Immature natural killer cell (primary cell): ENCODE data around the gene WDR1. TPM values are rescaled to one million over a fixed set of nuclear protein-coding genes. Genes with fewer than 3 reads are reported as not detected.

Experiments used
- DNase-seq, 3 donors: peaks; one replicate each; pipeline ENCODE4 v3.0.0; 2022; ENCODE audit warnings: mixed read lengths in 1 of 3
- H3K27ac Mint-ChIP-seq, 6 donors: one replicate each; pipeline ENCODE4 v1.8.0; 2020; ENCODE audit warnings: mixed read lengths in 6 of 6, mild to moderate bottlenecking in 5 of 6, inconsistent platforms in 4 of 6, moderate library complexity in 3 of 6
- H3K27me3 Mint-ChIP-seq, 3 donors: one replicate each; pipeline ENCODE4 v1.8.0; 2020 to 2021; ENCODE audit warnings: low read depth in 3 of 3, mild to moderate bottlenecking in 3 of 3, mixed read lengths in 3 of 3, moderate library complexity in 3 of 3, inconsistent platforms in 1 of 3
- H3K36me3 Mint-ChIP-seq, 3 donors: one replicate each; pipeline ENCODE4 v1.8.0; 2020; ENCODE audit warnings: mixed read lengths in 3 of 3, inconsistent platforms in 2 of 3, mild to moderate bottlenecking in 2 of 3
- H3K4me1 Mint-ChIP-seq, 2 donors: one replicate each; pipeline ENCODE4 v1.8.0; 2020; ENCODE audit warnings: inconsistent platforms in 2 of 2, mild to moderate bottlenecking in 2 of 2, mixed read lengths in 2 of 2, moderate library complexity in 1 of 2
- H3K4me3 Mint-ChIP-seq, 5 donors: one replicate each; pipeline ENCODE4 v1.8.0; 2020; ENCODE audit warnings: mild to moderate bottlenecking in 5 of 5, mixed read lengths in 5 of 5, inconsistent platforms in 3 of 5, moderate library complexity in 3 of 5
- H3K9me3 Mint-ChIP-seq, 6 donors: one replicate each; pipeline ENCODE4 v1.8.0; 2020; ENCODE audit warnings: mild to moderate bottlenecking in 6 of 6, mixed read lengths in 6 of 6, inconsistent platforms in 4 of 6, moderate library complexity in 3 of 6
- polyA plus RNA-seq, 3 donors: library from polyadenylated mRNA; unstranded; fragments of 300-500 nt; fragmentation: Illumina TruSeq; gene quantifications; one replicate each; pipeline ENCODE4 v1.2.3, GENCODE V29; 2021

Gene WDR1
- polyA plus RNA-seq, 3 donors from 2014 or later, result 339 to 509 (median 401) TPM

DNA sequence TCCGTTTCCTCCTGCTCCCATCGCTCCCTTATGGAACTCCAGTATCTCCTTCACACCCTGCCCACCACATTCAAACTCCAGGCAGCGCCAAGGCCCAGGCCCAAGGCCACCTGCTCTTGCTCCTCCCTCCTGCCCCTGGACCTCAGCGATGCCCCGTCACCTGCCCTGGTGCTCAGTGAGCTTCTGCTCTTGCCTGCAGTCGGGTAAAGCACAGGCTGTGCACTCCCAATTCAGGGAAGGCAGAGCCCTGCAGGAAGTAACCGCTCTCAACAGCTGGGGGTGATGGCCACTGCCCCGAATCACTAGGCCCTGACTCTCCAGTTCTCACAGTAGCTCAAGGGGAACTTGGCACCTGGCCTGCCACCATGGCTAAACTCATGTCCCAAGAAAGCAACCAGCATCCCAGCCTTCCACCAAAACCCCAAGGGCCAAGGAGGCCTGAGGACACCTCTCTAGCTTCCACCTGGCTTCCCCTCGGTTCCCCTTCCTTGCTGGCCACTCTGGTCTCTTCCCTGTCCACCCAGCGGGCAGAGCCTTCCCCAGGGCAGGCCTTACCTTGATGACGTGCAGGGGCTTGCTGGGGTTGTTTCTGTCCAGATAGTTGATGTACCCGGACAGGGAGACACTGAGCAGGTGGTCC is 29.3 kb downstream of the WDR1 start:
- no peak for DNase-seq
- Mint-ChIP-seq H3K36me3 (peaks cover 4 to 50% (median 6%) of the 10 kb centered on the region in 3 donors), H3K4me1 (peaks cover 27 to 44% of the 10 kb centered on the region in 2 donors)

DNA sequence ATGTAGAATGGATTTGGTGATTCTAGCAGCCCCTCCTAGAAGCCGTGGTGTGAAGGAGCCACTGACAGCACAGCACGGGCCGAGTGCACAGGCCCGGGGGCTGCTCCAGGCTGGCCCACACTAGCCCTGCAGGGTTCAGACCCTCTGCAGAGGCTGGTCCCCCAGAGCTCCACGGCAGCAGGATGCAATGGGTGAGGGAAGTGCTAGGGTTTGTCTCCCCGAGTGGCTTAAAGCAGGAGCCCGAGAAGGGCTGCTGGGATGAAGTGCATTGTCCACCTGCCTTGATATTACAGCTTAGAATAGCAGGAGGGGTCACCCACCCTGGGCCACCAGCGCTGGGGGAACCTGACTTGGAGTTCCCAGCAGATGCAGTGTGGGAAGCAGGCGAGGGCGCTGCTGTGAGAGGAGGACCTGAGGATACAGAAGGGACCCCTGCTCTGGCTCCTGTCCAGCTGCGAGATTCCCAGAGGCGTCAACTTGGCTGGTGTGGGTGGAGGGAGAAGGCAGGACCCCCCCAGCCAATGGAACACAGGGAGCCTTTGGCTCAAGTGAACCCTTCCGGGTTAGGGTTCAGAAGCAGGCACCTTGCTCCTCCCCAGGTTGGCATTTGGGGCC is 30.0 kb downstream of the WDR1 start:
- Mint-ChIP-seq H3K27me3 (peaks cover 1 to 5% (median 2%) of the 10 kb centered on the region in 3 donors), H3K36me3 (peaks cover 6 to 52% (median 8%) of the 10 kb centered on the region in 3 donors), H3K4me1 (peaks cover 20 to 41% of the 10 kb centered on the region in 2 donors), H3K27ac (peak overlapping the region in 3 of 6 donors; percentile 12 to 67 (median 17)), H3K9me3 (no peaks in the 10 kb centered on the region), H3K4me3 (no peak overlapping the region)
- DNase-seq, result no peak

More for the DNA sequence above, 29.3 kb downstream of the WDR1 start:
- Mint-ChIP-seq H3K4me3 (no peak overlapping the region), H3K27me3 (peaks cover 1 to 5% (median 2%) of the 10 kb centered on the region in 3 donors), H3K27ac (peak overlapping the region in 2 of 6 donors; percentile 20 to 40), H3K9me3 (no peaks in the 10 kb centered on the region)

DNA sequence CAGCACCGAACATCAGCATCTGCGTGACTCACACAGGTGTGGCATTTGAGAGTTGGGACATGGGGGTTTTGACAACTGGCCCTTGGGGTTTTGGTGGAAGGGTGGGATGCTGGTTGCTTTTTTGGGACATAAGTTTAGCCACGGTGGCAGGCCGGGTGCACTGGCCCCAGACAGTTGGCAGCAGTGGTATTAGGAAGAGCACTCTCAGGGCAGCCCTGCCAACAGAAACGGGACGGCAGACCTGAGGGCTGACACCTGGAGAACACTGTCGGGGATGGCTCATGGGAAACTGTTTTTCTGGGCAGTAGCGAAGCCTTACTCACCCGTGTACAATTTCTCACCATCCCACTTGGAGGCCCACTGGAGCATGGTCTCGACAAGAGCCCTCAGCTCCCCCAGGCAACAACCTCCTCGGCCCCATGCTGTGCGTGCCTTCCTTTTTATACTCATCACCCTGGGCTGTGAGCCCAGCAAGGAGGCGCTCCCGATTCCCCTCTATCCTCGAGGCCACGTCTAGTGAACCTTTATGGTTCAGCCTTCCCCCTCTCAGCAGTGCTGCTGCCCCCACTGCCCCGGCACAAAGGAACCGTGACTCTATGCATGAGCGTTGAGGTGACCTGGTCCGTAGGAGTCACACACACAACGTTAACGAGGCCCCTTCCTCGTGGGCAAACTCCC is 30.6 kb downstream of the WDR1 start:
- Mint-ChIP-seq H3K36me3 (peaks cover 7 to 57% (median 11%) of the 10 kb centered on the region in 3 donors), H3K27ac (peak overlapping the region in 3 of 6 donors; percentile 12 to 67 (median 21))

DNA sequence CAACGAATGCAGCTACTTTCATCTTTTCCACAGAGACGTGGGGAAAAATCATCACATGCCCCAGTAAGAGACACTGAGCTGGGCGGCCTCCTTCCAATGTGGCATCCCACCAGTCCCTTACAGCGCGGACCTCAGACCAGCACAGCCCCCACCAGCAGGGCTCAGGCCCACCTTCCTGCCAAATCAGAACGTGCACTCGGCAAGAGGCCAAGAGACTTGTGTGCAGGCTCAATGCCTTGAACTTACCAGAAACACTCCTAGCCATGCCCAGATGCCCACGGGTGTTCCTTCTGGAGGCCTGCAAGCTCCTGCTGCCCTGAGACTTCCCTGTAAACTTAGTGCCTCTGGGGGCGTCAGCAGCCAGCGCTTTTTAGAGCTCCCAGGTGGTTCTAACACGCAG is 31.2 kb downstream of the WDR1 start:
- H3K27me3 Mint-ChIP-seq, result peaks cover 4 to 5% (median 4%) of the 10 kb centered on the region in 3 donors
- peaks cover 8 to 58% (median 11%) of the 10 kb centered on the region in 3 donors for H3K36me3 Mint-ChIP-seq
- no peaks in the 10 kb centered on the region for H3K9me3 Mint-ChIP-seq
- no peak overlapping the region for H3K4me3 Mint-ChIP-seq
- peaks cover 11 to 30% of the 10 kb centered on the region in 2 donors for H3K4me1 Mint-ChIP-seq
- DNase-seq, result no peak
- H3K27ac Mint-ChIP-seq, result no peak overlapping the region

More for the DNA sequence above, 30.6 kb downstream of the WDR1 start:
- Mint-ChIP-seq H3K27me3 (peaks cover 1 to 5% (median 2%) of the 10 kb centered on the region in 3 donors), H3K9me3 (no peaks in the 10 kb centered on the region), H3K4me3 (no peak overlapping the region), H3K4me1 (peaks cover 16 to 35% of the 10 kb centered on the region in 2 donors)
- no peak for DNase-seq

DNA sequence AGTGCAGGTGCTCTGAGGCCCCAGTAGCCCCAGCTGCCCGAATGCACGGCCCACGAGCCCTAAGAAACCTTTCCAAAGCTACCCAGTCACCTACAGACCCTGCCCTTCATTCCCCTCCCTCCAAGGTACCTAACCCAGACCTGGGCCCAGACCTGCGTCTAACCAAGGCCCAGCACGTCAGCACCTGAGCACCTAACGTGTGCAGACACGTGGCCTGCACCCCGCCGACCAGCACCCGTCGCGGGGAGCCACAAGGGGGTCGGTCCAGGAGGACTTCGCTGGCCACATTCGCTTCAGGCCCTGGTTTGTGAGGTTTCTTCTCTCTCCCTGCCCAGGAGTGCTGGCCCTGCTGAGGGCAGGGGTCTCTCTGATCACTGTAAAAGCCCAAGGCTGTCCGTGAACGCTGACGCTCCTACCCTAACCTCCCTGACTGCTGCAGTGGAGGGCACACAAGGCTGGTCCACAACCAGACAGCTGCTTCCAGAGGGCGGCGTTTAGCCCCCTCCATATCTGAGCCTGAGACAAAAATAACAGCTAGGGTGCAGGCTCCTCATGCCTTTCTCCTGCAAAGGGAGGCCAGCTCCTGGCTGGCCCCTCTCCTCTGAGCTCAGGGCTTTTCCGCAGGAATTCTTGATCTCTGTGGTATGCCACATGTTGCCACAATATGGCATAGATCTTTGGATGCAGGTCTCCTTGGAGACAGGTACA is 31.8 kb downstream of the WDR1 start:
- peaks cover 8 to 55% (median 11%) of the 10 kb centered on the region in 3 donors for H3K36me3 Mint-ChIP-seq
- no peak overlapping the region for H3K4me3 Mint-ChIP-seq

DNA sequence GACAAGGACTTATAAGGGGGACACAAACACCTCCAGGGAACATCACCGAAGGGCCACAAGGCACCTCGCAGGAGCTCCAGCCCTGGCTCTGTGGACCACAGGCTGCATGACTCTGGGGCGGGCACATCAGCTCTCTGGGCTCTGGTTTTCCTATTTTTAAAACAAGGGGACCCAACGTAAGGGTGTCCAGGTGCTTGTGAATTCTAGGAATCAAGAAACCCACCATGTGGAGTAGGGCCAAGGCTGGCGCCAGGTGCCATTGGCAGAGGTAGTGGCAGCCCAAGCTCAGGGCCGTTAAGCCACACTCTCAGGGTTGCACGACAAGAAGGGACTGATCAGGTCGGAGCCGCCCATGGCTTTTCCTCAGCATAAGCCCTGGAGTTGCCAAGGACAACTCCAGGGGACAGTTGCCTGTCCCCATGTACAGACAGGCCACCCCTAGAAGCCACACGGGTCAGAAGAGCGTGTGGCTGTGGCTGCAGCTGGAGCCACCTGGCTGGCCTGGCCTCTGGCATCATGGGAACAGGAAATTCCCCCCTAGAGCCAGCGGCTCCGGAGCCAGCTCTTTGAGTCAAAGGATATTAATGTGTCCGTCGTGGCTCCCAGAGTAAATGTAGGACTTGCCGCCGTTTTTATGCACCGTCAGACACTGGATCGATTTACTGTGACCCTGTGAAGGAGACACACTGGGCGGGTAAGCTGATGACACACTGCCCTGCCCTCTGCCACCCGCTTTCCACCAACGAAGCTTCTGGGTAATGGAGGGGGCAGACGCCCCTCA is 32.5 kb downstream of the WDR1 start:
- Mint-ChIP-seq H3K4me1 (peaks cover 10 to 25% of the 10 kb centered on the region in 2 donors), H3K27me3 (peaks cover 4 to 5% (median 4%) of the 10 kb centered on the region in 3 donors), H3K27ac (peak overlapping the region in 1 of 6 donors; percentile 35), H3K9me3 (no peaks in the 10 kb centered on the region), H3K4me3 (no peak overlapping the region), H3K36me3 (peaks cover 8 to 55% (median 11%) of the 10 kb centered on the region in 3 donors)
- DNase-seq, result no peak

More for the DNA sequence above, 31.8 kb downstream of the WDR1 start:
- DNase-seq, result no peak
- Mint-ChIP-seq H3K9me3 (no peaks in the 10 kb centered on the region), H3K27me3 (peaks cover 4 to 5% (median 4%) of the 10 kb centered on the region in 3 donors), H3K27ac (no peak overlapping the region), H3K4me1 (peaks cover 8 to 25% of the 10 kb centered on the region in 2 donors)

DNA sequence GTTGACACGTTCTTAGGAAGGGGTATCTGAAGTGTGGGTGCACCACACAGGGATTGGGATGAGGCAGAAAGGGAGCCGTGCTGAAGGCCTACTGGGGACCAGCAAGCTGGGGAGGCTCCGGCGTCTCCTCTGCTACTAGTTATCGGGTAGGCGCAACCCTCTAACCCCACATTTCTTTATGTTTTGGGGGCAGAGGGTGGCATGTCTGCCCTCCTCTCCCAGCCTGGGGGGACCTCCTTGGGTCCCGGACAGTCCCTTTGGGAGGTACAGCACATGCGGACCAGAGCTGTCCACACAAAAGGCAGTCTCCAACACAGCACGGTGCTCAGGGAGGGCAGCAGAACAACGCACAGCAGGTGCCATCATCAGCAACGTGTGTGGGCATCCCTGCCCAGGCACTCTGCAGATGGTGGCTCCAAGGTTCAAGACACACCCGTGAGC is 33.2 kb downstream of the WDR1 start:
- H3K27me3 Mint-ChIP-seq, result peaks cover 4 to 5% (median 4%) of the 10 kb centered on the region in 3 donors
- DNase-seq, result no peak
- no peak overlapping the region for H3K4me3 Mint-ChIP-seq
- peak overlapping the region in 2 of 6 donors; percentile 35 to 58 for H3K27ac Mint-ChIP-seq
- H3K36me3 Mint-ChIP-seq, result peaks cover 8 to 53% (median 11%) of the 10 kb centered on the region in 3 donors
- H3K4me1 Mint-ChIP-seq, result peaks cover 16 to 27% of the 10 kb centered on the region in 2 donors
- no peaks in the 10 kb centered on the region for H3K9me3 Mint-ChIP-seq

DNA sequence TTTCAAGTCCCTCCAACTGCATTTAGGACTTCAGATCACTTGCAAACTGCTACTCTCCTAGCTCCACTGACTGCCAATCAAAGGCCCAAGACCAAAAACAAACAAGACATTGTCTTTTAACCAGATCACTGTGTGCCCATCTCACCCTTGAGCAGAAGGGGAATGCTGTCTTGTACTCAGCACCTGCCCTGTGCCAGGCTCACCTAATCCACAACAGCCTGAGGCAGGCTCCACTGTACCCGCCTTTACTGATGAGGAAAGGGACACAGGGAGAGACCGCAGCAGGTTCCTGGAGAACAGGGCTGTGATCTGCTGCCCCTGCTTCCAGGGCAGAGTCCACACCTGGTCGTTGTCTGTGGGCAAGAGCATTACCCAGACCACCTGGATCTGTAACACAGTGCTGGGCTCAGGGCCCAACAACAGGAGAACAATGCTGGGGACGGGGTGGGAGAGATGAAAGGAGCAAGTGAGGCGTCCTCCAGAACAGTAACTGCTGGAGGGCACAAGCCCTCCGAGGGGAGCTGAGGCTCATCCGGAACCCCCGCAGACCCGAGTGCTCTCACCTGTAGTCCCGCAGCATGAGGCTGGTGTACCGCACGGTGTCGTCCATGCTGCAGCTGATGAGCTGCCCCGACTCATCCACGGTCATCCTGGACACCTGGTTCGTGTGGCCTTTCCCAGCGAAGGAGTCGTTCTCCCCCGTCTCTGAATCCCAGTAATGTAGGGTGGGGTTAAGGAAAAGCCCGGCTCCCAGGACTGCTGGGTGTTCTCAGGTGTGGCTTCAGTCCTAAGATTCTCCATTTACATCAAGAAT is 33.9 kb downstream of the WDR1 start:
- H3K9me3 Mint-ChIP-seq, result no peaks in the 10 kb centered on the region
- peaks cover 3 to 4% (median 4%) of the 10 kb centered on the region in 3 donors for H3K27me3 Mint-ChIP-seq
- H3K27ac Mint-ChIP-seq, result peak overlapping the region in 5 of 6 donors; percentile 16 to 88 (median 74)
- H3K36me3 Mint-ChIP-seq, result peaks cover 8 to 47% (median 11%) of the 10 kb centered on the region in 3 donors
- no peak overlapping the region for H3K4me3 Mint-ChIP-seq
- H3K4me1 Mint-ChIP-seq, result peaks cover 22 to 28% of the 10 kb centered on the region in 2 donors
- DNase-seq, result no peak

DNA sequence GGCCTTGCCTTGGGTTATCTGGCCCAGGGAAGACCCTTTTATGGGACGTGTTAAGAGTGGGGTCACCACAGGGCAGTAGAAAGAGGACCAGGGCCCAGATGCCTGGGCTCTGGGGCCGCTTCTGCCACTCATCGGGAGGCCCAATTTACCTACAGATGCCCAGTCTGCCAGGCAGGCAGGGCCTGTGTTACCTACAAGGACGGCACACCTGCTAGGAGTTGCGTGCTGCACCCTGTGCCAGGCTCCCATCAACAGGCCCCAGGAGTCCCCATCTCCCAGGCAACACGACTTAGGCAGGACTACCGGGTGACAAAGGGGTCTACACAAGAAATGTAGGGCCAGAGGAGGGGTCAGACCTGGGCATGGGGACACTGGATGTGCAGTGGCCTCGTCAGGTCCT is 34.6 kb downstream of the WDR1 start:
- H3K27me3 Mint-ChIP-seq, result peaks cover 0 to 4% (median 4%) of the 10 kb centered on the region in 3 donors
- peak overlapping the region in 5 of 6 donors; percentile 16 to 88 (median 74) for H3K27ac Mint-ChIP-seq
- H3K9me3 Mint-ChIP-seq, result no peaks in the 10 kb centered on the region
- peaks cover 27 to 28% of the 10 kb centered on the region in 2 donors for H3K4me1 Mint-ChIP-seq
- H3K36me3 Mint-ChIP-seq, result peaks cover 8 to 41% (median 11%) of the 10 kb centered on the region in 3 donors
- no peak for DNase-seq
- H3K4me3 Mint-ChIP-seq, result no peak overlapping the region

DNA sequence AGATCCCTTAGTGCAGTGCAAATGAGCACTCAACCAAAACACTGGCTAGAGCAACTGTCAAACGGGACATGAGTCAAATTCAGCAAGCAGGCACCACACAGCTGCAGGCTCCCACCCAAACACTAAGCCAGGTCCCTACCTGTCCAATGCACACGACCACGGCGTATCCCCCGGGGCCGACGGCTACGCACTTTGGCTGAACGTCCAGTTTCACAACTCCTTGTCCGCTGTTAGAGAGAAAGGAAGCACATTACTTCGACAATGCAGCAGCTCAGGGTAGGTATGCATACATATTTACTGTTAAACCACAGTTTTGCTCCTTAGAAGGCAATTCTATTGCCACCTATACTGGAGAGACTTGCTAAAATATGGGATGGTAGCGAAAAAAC is 35.4 kb downstream of the WDR1 start:
- Mint-ChIP-seq H3K36me3 (peaks cover 11 to 45% (median 14%) of the 10 kb centered on the region in 3 donors), H3K9me3 (no peaks in the 10 kb centered on the region), H3K4me1 (peaks cover 26 to 32% of the 10 kb centered on the region in 2 donors), H3K27me3 (peaks cover 0 to 4% (median 4%) of the 10 kb centered on the region in 3 donors), H3K27ac (peak overlapping the region in 5 of 6 donors; percentile 10 to 80 (median 27)), H3K4me3 (no peak overlapping the region)
- no peak for DNase-seq

DNA sequence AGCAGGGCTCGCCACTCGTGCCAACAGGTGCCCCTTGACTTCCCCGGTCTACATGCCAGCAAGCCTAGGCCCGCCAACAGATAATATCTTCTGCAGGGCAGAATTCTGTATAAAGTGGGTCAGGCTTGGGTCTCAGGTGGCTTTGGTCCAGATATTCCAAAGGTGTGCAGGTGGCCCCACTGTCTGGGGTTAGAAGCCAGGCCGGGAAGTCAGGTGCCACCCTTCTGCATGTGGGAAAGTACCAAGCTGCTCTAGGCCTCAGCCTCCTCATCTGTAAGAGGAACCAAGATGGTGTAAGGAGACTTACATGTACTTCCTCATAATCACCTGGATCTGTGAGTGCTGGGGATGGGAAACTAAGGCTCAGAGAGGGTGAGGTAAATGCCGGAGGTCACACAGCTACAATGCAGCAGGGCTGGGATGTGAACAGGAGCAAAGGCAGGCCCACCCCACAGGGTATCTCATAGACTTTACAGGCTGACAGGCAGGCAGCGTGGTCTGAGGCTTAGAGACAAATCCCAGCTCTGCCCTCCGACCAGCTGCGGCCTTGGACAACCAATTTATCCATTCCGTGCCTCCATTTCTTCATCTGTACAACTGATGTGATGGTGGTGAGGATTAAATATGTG is 35.9 kb downstream of the WDR1 start:
- Mint-ChIP-seq H3K9me3 (no peaks in the 10 kb centered on the region), H3K27ac (peak overlapping the region in 4 of 6 donors; percentile 10 to 80 (median 34)), H3K36me3 (peaks cover 14 to 48% (median 15%) of the 10 kb centered on the region in 3 donors), H3K4me3 (no peak overlapping the region), H3K27me3 (peaks cover 0 to 5% (median 3%) of the 10 kb centered on the region in 3 donors), H3K4me1 (peaks cover 26 to 34% of the 10 kb centered on the region in 2 donors)
- DNase-seq, result no peak
